Gastroesophageal sphincter (tissue), 4 donors: ENCODE results near the gene CHKA. TPM values are rescaled to one million over a fixed set of nuclear protein-coding genes. Genes with fewer than 3 reads are reported as not detected.
A peak's percentile ranks its signal among the peaks of the same experiment; 100 is the strongest.

Source experiments
- ATAC-seq: fragments of 150-250 bp; one replicate; pipeline ENCODE4 v1.9.1; 2016; ENCODE audit warnings: mild to moderate bottlenecking, moderate library complexity
- H3K27ac ChIP-seq, 4 donors: fragments of 200-600 bp; sonication (generic) in 3 of 4; 1 replicate in 3 of 4; 2 replicates in 1 of 4; pipeline ENCODE4 v1.5.1; 2016 to 2019
- H3K27me3 ChIP-seq: fragments of 200-600 bp; sonication (generic); one replicate; pipeline ENCODE4 v1.5.1; 2019
- H3K36me3 ChIP-seq, 2 donors: fragments of 200-600 bp; sonication (generic); one replicate each; pipeline ENCODE4 v1.5.1; 2019; ENCODE audit warnings: control low read depth in 1 of 2
- H3K4me1 ChIP-seq, 3 donors: fragments of 200-600 bp; sonication (generic); 1 replicate in 2 of 3; 2 replicates in 1 of 3; pipeline ENCODE4 v1.5.1; 2016 to 2019; ENCODE audit warnings: control low read depth in 2 of 3
- H3K4me3 ChIP-seq, 2 donors: fragments of 200-600 bp; sonication (generic); one replicate each; pipeline ENCODE4 v1.5.1; 2019; ENCODE audit warnings: mild to moderate bottlenecking in 1 of 2, moderate library complexity in 1 of 2
- H3K9me3 ChIP-seq, 3 donors: fragments of 200-600 bp; sonication (generic); one replicate each; pipeline ENCODE4 v1.5.1; 2017 to 2019; ENCODE audit warnings: control low read depth in 2 of 3
- EP300 ChIP-seq: sonication (generic); formaldehyde crosslinking; IDR thresholded peaks from one replicate; pipeline ENCODE4 v1.6.1; 2017; ENCODE audit warnings: antibody characterized with exemption, mild to moderate bottlenecking
- POLR2A ChIP-seq, 2 donors: fragments of 450-650 bp; IDR thresholded peaks; one replicate each; pipeline ENCODE4 v1.6.1; 2017; ENCODE audit warnings: antibody characterized with exemption in 2 of 2, mild to moderate bottlenecking in 2 of 2, moderate library complexity in 1 of 2
- POLR2AphosphoS5 ChIP-seq: sonication (generic); formaldehyde crosslinking; IDR thresholded peaks from one replicate; pipeline ENCODE4 v1.6.1; 2017; ENCODE audit warnings: antibody characterized with exemption
- WGBS, 2 donors: methylation state at CpG; one replicate each; pipeline ENCODE4 v1.1.5; 2018; ENCODE audit warnings: low coverage in 1 of 2; 5-methylcytosine and 5-hydroxymethylcytosine counted together
- total RNA-seq, 4 donors: library from RNA; depleted of rRNA; stranded (reverse); fragments of >200 nt; gene quantifications; one replicate each; pipeline ENCODE4 v1.1.0, GENCODE V29; 2016
- TF ChIP-seq, protein P1 (sequence below), 4 experiments: fragments of 200-600 bp in 2 of 4; fragments of 450-650 bp in 2 of 4; sonication (generic) in 1 of 4; IDR thresholded peaks; one replicate each; pipeline ENCODE4 v1.5.1; 2017 to 2019; ENCODE audit warnings: antibody characterized with exemption in 4 of 4, mild to moderate bottlenecking in 2 of 4, moderate library complexity in 2 of 4

Gene CHKA
- total RNA-seq, 4 donors from 2014 or later, result 11.1 to 66.1 (median 33.9) TPM

DNA sequence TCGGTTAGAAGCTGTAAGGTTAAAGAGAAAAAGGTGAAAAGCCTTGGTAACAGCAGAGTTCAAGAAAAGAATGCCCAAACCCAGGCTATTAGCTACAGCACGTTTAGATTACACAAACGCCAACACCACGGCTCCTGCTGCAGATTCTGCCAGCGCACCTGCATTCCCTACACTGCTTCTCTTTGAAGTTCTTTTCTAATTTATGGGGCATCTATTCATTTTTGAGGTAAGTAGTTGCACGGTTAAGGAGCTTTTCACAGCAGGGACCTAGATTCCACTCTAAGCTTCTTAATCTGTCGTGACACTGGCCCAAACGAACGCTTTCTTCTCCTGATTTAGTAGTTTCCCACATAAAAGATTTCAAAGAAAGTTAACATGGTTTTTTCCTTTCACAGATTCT lies 38.0 kb upstream of the CHKA start:
- Histone ChIP-seq H3K4me3 (no peak overlapping the region), H3K9me3 (no peaks in the 10 kb centered on the region), H3K27ac (no peak overlapping the region), H3K36me3 (peaks cover 0 to 69% of the 10 kb centered on the region in 2 donors), H3K27me3 (no peaks in the 10 kb centered on the region), H3K4me1 (no peaks in the 10 kb centered on the region)
- 86 to 87% methylated on average over 8 to 9 of the region's 9 CpGs for WGBS, 2 donors
- TF ChIP-seq POLR2A (IDR thresholded peaks at IDR 0.05), result no peak
- ATAC-seq, result no peak

DNA sequence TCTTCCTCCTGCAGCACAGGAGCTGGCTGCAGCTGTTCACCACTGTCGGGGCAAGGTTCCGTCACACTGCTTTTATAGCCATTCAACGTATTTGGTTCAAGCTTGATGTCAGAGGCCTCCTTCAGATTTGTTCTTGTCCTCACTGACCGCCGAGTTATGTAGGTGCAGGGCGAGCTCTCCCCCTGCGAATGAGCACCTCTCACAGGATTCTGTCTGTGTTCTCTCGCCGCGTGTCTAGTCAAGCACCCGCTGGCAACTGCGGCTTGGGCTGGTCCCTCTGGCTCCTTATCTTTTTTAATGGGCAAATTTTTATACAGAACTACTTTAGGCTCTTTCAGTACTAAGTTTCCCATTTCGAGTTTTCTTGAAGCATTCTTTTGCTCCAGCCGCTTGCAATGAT lies 37.4 kb upstream of the CHKA start:
- no peak overlapping the region for H3K4me3 ChIP-seq
- no peak for ATAC-seq
- WGBS, 2 donors, result 91 to 100% methylated on average over 2 to 8 of the region's 14 CpGs
- H3K4me1 ChIP-seq, result no peaks in the 10 kb centered on the region
- no peaks in the 10 kb centered on the region for H3K27me3 ChIP-seq
- TF ChIP-seq, protein P1, sequence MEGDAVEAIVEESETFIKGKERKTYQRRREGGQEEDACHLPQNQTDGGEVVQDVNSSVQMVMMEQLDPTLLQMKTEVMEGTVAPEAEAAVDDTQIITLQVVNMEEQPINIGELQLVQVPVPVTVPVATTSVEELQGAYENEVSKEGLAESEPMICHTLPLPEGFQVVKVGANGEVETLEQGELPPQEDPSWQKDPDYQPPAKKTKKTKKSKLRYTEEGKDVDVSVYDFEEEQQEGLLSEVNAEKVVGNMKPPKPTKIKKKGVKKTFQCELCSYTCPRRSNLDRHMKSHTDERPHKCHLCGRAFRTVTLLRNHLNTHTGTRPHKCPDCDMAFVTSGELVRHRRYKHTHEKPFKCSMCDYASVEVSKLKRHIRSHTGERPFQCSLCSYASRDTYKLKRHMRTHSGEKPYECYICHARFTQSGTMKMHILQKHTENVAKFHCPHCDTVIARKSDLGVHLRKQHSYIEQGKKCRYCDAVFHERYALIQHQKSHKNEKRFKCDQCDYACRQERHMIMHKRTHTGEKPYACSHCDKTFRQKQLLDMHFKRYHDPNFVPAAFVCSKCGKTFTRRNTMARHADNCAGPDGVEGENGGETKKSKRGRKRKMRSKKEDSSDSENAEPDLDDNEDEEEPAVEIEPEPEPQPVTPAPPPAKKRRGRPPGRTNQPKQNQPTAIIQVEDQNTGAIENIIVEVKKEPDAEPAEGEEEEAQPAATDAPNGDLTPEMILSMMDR (IDR thresholded peaks at IDR 0.05), result no peak
- TF ChIP-seq POLR2AphosphoS5 (no peak), POLR2A (IDR thresholded peaks at IDR 0.05) (no peak), EP300 (no peak)
- no peaks in the 10 kb centered on the region for H3K9me3 ChIP-seq
- peaks cover 0 to 64% of the 10 kb centered on the region in 2 donors for H3K36me3 ChIP-seq
- no peak overlapping the region for H3K27ac ChIP-seq

DNA sequence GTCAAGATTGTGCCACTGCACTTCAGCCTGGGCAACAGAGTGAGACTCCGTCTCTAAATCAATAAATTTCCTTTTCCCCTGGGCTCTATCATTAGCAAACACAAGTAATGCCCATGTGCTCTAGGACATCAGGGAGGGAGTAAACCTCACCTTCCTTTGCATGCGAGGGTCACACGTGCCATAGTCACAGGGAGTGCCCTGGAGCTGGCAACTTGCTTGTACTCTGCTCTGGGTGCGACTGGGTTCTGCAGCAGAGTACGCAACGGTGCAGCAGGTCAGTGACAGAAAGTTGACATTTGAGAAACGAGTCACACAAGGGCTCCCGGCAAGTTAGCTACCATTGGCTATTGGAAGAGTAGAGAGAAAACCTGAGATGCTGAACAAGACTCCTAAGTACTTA lies 32.6 kb upstream of the CHKA start:
- Histone ChIP-seq H3K4me3 (no peak overlapping the region), H3K9me3 (no peaks in the 10 kb centered on the region), H3K36me3 (peaks cover 0 to 23% of the 10 kb centered on the region in 2 donors), H3K4me1 (no peaks in the 10 kb centered on the region), H3K27ac (no peak overlapping the region), H3K27me3 (no peaks in the 10 kb centered on the region)
- TF ChIP-seq POLR2AphosphoS5 (no peak), EP300 (no peak), POLR2A (IDR thresholded peaks at IDR 0.05) (no peak)
- TF ChIP-seq, protein P1 (IDR thresholded peaks at IDR 0.05), result no peak
- WGBS, 2 donors, result 64 to 77% methylated on average over 4 to 5 of the region's 8 CpGs
- ATAC-seq, result no peak

DNA sequence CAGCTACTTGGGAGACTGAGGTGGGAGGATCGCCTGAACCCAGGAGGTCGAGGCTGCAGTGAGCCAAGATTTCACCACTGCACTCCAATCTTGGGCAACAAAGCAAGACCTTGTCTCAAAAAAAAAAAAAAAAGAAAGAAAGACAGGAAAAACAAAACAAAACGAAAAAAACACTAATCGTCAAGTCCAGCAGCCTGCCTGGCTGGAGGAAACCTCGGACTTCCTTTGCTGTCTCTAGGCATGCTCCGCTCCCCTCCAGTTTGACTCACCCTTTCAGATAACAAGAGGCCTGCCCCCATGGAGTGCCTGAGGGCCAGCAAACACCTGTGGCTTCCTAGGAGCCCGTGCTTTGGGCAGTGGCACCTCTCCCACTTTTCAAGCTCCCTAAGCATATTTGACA lies 28.8 kb upstream of the CHKA start:
- ATAC-seq, result no peak

DNA sequence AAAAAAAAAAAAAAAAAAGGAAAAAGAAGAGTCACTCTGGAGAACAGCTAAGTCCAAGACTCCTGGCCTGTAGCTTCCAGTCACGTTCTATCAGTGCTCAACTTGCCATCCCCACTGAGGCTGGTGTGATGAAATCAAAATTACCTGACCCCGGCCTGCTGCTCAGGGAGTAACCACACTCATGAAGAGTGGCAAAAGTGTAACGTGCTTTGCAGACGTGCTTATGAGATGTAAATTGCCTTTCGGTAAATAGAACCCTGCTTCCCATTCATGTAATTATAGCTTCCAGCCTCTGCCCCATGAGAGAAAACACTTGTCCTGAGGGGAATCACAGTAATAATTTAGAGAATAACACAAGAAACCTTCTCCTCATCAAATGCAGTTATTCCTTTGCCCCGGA lies 28.2 kb upstream of the CHKA start:
- Histone ChIP-seq H3K27ac (no peak overlapping the region), H3K4me3 (no peak overlapping the region), H3K36me3 (no peaks in the 10 kb centered on the region), H3K4me1 (peaks cover 0 to 19% (median 12%) of the 10 kb centered on the region in 3 donors), H3K27me3 (no peaks in the 10 kb centered on the region), H3K9me3 (no peaks in the 10 kb centered on the region)
- ATAC-seq, result peak; percentile 41
- TF ChIP-seq, protein P1 (IDR thresholded peaks at IDR 0.05), result no peak
- TF ChIP-seq POLR2A (IDR thresholded peaks at IDR 0.05), result no peak
- TF ChIP-seq EP300, result no peak
- no peak for TF ChIP-seq POLR2AphosphoS5
- 83 to 96% methylated on average over 4 to 6 of the region's 6 CpGs for WGBS, 2 donors

More for the DNA sequence above, 28.8 kb upstream of the CHKA start:
- TF ChIP-seq EP300 (no peak), POLR2A (IDR thresholded peaks at IDR 0.05) (no peak), POLR2AphosphoS5 (no peak)
- TF ChIP-seq, protein P1 (IDR thresholded peaks at IDR 0.05), result no peak
- H3K36me3 ChIP-seq, result peaks cover 0 to under 1% of the 10 kb centered on the region in 2 donors
- no peaks in the 10 kb centered on the region for H3K27me3 ChIP-seq
- H3K4me3 ChIP-seq, result no peak overlapping the region
- no peak overlapping the region for H3K27ac ChIP-seq
- peaks cover 0 to 19% (median 12%) of the 10 kb centered on the region in 3 donors for H3K4me1 ChIP-seq
- 42 to 100% methylated on average over 1 to 7 of the region's 7 CpGs for WGBS, 2 donors
- H3K9me3 ChIP-seq, result no peaks in the 10 kb centered on the region
